OCI-LY1 (cell line): ENCODE results near the gene SLC37A1.

Experiments used
- EZH2 ChIP-seq: fragments of 200-600 bp; sonication (generic), shearing (Covaris generic); IDR thresholded peaks from 2 replicates; pipeline ENCODE4 v1.8.0; 2017; ENCODE audit warnings: borderline replicate concordance, mixed run types, mild to moderate bottlenecking, antibody characterized with exemption, low read length, moderate library complexity, mixed read lengths
- TF ChIP-seq, protein P1 (sequence below): fragments of 200-600 bp; sonication (generic), shearing (Covaris generic); IDR thresholded peaks from 2 replicates; pipeline ENCODE4 v1.5.1; 2017; ENCODE audit warnings: mild to moderate bottlenecking, antibody characterized with exemption, low read length, moderate library complexity, mixed read lengths

DNA sequence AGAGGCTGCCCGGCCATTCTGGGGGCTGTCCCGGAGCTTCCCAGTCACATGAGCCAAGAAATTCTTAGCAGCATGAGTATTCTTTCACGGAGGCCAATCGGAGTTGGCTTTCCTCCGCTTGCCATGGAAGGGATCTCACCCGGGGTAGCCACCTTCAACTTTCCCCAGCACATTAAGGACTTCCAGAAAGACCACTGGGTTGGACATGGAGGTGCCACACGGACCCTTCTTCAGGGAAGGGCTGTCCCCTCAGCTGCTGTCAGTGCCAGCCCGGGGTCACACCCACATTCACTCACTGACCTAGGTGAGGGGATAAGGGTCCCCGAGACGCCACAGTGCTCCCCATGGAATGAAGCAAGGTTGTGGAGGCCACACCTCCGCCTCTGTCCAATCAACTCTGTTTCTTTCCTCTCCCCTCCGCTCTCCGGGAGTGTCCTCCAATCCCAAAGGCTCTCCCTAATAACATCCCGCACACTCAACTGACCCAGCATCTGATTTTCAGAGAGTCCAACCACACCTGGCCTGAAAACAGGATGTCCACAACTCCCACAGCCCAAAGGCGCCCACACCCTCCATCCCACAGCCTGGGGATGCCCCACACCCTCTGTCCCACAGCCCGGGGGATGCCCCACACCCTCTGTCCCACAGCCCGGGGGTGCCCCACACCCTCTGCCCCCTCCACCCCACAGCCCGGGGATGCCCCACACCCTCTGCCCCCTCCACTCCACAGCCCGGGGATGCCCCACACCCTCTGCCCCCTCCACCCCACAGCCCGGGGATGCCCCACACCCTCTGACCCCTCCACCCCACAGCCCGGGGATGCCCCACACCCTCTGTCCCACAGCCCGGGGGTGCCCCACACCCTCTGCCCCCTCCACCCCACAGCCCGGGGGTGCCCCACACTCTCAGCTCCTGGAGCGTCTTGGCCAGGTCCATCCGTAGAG is 37.0 kb upstream of the SLC37A1 start:
- TF ChIP-seq, protein P1, sequence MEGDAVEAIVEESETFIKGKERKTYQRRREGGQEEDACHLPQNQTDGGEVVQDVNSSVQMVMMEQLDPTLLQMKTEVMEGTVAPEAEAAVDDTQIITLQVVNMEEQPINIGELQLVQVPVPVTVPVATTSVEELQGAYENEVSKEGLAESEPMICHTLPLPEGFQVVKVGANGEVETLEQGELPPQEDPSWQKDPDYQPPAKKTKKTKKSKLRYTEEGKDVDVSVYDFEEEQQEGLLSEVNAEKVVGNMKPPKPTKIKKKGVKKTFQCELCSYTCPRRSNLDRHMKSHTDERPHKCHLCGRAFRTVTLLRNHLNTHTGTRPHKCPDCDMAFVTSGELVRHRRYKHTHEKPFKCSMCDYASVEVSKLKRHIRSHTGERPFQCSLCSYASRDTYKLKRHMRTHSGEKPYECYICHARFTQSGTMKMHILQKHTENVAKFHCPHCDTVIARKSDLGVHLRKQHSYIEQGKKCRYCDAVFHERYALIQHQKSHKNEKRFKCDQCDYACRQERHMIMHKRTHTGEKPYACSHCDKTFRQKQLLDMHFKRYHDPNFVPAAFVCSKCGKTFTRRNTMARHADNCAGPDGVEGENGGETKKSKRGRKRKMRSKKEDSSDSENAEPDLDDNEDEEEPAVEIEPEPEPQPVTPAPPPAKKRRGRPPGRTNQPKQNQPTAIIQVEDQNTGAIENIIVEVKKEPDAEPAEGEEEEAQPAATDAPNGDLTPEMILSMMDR, result no peak
- TF ChIP-seq EZH2, result no peak
